ENCODE results near the gene BROX.

Gene BROX

DNA sequence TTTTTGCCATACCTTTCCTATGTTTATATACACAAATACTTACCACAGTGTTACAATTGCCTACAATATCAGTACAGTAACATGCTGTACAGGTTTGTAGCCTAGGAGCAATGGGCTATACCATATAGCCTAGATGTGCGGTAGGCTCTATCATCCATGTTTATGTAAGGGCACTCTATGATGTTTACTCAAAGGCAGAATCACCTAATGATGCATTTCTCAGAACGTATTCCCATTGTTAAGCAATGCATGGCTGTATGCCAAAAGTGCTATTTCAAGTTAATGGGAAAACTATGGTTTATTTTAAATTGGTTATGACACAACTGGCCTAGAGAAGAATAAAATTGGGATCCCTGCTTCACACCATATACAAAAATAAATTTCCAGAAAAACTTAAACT lies 65.6 kb downstream of the BROX start:
- DNase-seq (ENCODE audit: low spot score): no peak

DNA sequence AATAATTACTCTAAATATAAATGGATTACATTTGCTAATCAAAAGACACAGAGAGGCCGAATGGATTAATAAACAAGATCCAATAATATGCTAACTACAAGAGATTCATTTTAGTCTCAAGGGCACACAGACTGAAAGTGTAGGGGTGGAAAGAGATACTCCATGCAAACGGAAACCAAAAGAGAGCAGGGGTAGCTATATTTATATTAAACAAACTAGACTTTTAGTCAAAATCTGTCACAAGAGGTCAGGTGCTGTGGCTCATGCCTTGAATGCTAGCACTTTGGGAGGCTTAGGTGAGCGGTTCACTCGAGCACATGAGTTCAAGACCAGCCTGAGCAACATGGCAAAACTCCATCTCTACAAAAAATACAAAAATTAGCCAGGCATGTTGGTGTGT lies 68.9 kb downstream of the BROX start:
- no peak for DNase-seq (ENCODE audit: low spot score)

DNA sequence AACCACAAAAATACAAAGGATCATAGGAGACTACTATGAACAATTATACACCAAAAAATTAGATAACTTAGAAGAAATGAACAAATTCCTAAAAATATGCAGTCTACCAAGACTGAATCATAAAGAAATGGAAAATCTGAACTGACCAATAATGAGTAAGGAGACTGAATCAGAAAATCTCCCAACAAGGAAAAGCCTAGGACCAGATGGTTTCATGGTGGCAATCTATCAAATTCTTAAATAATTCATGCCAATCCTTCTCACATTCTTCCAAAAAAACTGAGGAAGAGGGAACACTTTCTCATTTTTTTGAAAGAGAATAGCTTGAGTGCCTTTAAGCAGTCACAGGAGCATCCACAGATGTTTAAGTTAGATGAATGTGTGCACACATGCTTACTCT lies 70.7 kb downstream of the BROX start:
- no peak for DNase-seq (ENCODE audit: low spot score)

DNA sequence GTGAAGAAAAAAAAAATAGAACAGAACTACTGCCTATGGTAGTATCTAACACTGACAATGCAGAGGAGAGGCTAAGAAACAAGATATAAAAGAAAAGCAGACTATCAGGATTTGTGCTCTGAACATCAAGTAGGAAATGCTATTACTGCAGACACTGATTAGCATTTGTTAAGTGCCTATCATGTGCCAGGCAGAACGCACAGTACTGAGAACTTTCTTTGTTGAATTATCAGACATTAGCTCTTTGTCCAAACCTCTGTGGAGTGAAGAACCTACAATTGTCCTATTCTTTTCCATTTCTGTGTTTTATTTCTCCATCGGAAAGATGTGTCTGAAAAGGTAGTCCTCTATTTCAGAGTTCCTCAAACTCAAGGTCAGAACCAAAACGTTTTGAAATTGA lies 72.0 kb downstream of the BROX start:
- DNase-seq (ENCODE audit: low spot score): no peak
